Stimulated activated CD8-positive, alpha-beta memory T cell treated with anti-CD3 and anti-CD28 coated beads, Interleukin-4, amount 100 ng/mL, for 4 hours (primary cell): ENCODE results near the gene S100A2.
"Not testable (repeated sequence)": the region's sequence is repeated elsewhere in the genome, so short reads cannot be mapped to it uniquely, and the experiment has no call there.

ENCODE experiments used
- DNase-seq, 2 donors: peaks; one replicate each; pipeline ENCODE4 v3.0.0-alpha.2; 2020; ENCODE audit warnings: low read depth in 2 of 2, low spot score in 1 of 2

S100A2 gene

DNA sequence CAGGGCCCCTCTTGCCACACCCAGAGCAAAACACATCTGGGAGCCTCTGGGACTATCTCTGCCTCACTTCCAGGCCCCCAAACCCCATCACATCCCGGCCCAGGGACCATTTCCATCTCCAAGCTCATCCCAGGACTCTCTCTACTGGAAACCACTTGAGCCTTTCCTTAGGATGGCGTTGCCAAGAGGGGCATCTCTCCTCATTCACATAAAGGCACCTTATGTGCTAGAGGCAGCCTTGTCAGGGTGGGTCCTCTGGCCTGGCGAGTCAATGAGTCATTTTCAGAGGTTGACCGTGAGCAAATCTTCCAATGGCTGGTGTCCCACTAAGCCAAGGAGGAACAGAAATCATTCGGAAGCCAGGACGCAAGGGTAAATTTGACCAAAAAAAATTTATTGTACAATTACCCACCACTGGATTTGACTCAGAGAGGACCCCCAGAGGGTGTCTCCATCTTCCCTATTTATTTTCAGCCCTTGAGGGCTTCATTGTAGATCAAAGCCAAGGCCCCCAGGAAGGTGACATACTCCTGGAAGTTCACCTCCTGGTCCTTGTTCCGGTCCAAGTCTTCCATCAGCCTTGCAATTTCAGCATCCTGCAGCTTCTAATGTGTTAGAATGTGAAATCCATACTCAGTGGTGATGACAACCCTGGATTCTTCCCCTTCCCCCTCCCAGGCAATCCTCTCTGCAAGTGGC is 31.3 kb downstream of the S100A2 start:
- no peak for DNase-seq

GRCh38 chr1:153533689-153534201 is 31.9 kb downstream of the S100A2 start:
- DNase-seq = no peak

GRCh38 chr1:153532769-153533599 is 32.7 kb downstream of the S100A2 start:
- DNase-seq = peak; percentile 27 to 58

GRCh38 chr1:153532181-153532580 is 33.5 kb downstream of the S100A2 start:
- no peak for DNase-seq

DNA sequence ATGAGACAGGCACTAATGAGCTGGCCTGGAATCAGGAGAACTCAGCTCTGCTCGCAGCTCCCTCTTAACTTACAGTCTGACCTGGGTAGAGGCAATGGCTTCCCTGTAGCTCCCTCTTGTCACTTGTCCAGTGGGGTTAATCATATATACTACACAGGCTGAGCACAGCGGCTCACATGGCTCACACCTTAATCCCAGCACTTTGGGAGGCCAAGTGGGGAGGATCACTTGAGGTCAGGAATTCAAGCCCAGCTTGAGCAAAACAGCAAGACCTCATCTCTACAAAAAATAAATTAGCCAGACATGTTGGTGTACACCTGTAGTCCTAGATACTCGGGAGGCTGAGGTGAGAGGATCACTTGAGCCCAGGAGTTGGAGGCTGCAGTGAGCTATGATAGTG is 34.0 kb downstream of the S100A2 start:
- no peak for DNase-seq

GRCh38 chr1:153527683-153528040 is 38.0 kb downstream of the S100A2 start:
- DNase-seq = no peak

GRCh38 chr1:153527023-153527682 is 38.5 kb downstream of the S100A2 start:
- no peak for DNase-seq

DNA sequence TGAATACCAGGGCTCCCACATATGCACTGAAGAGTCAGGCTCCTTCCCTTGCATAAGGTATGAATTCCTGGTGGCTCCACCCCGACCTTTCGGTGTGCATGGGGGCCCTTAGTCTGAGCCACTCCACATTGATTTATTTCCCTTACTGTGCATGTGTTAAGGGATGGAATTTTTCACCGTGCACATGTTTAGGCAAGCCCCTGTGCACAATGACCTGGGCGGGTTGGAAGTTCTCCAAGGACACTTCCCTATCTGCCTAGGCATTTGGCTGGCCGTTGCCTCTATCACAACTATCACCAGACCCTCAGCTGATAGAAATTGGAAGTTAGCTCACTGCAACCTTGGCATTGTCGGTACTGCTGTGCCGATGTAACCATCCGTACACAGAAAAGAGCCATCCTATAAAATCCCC is 39.5 kb downstream of the S100A2 start:
- DNase-seq = no peak

- no peak for DNase-seq
Observed at GRCh38 chr1:153525088-153525728, 40.4 kb downstream of the S100A2 start.

GRCh38 chr1:153522353-153523048 is 43.1 kb downstream of the S100A2 start:
- DNase-seq = not testable (repeated sequence)

DNA sequence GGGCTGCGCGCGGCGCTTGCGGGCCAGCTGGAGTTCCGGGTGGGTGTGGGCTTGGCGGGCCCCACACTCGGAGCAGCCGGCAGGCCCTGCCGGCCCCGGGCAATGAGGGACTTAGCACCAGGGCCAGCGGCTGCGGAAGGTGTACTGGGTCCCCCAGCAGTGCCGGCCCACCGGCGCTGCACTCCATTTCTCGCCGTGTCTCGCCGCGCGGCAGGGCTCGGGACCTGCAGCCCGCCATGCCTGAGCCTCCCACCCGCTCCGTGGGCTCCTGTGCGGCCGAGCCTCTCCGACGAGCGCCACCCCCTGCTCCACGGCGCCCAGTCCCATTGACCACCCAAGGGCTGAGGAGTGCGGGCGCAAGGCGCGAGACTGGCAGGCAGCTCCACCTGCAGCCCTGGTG is 43.8 kb downstream of the S100A2 start:
- DNase-seq = not testable (repeated sequence)

DNA sequence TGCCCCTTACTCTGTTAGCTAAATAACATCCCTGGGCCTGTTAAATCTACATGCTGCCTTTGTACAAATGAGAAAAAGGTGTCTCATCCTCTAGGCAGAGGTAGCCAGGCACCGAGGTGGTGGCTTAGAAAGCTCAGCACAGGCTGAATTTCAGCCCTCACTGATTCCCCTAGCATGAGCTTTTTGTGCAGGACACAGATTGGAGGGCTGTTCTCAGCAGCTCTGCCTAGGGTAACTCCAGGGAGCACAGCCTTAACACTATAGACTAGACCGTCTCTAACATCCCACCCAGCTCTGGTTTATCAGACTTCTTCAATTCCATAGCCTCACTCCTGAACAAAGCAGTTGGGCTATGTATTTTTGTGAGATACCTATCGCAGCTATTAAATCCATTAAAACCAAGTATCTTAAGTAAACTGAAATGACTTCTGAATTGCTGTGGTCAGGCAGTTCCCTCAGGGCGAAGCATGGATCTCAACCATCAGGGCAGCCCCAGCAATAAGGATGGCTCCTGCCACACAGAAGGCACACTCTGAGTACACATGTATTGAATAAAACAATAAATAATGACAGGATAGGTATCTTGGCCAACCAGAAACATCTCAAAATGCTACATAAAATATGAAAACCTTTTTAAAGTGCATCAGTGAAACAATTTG is 44.7 kb downstream of the S100A2 start:
- no peak for DNase-seq

DNA sequence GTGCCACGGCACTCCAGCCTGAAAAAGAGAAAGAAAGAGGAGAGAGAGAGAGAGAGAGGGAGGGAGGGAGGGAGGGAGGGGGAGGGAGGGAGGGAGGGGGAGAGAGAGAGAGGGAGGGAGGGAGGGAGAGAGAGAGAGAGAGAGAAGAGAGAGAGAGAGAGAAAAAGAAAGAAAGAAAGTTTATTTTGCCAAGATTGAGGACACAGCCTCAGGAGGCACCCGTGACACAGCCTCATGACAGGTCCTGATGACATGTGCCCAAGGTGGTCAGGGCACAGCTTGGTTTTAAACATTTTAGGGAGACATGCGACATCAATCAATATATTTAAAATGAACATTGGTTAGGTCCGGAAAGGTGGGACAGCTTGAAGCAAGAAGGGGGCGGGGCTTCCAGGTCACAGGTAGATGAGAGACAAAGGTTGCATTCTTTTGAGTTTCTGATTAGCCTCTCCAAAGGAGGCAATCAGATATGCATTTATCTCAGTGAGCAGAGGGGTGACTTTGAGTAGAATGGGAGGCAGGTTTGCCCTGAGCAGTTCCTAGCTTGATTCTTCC is 45.4 kb downstream of the S100A2 start:
- not testable (repeated sequence) for DNase-seq

DNA sequence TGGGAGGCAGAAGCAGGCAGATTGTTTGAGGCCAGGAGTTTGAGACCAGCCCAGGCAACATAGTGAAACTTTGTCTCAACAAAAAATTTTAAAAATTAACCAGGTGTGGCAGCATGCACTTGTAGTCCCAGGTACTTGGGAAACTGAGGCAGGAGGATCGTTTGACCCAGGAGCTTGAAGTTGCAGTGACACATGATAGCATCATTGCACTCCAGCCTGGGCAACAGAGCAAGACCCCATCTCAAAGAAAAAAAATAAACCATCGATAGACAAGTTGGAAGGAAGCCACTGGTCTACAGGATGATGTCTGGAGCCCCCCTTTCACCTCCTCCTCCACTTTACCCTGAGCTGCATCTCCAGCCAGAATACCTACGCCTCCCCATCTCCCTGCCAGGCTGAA is 46.4 kb downstream of the S100A2 start:
- no peak for DNase-seq

DNA sequence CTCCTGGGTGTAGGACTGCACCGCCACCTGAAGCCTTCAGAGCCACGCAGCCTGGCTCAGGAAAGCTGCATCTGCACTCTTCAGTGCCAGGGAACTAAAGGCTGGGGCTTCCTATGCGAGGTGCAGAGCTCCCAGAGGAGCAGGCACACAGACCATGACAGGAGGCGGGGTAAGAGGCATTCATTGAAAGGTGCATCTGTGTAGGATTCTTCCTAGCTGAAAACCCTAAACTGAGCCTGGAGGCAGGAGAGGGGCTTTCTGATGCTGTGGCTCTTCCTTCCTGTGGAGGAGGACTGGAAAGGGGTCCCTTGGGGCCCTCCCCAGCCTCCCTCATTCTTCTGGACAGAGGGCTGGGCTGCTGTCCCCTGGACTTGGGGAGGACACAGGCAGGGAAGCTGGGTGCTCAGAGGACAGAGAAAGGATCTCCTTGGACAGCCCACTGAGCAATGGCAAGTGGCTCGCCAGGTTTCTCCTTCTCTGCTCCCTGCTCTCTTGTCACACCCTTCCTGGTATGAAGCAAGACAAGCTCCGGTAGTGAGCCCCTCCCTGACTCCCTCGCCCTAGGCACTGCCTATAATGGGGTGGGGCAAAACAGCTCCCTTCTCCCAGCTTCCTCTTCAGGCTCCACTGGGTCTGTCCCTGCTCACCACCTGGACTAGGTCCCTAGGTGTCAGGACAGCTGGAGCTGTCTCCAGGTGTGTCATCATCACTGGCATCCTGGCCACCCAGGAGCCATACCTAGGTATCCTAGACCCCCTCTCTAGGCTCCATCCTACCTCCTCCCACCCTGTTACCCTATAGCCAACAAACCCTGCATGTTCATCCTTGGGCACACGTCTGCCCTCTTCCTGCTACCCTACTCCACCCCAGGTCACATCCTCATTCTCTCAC is 49.9 kb downstream of the S100A2 start:
- DNase-seq = no peak

DNA sequence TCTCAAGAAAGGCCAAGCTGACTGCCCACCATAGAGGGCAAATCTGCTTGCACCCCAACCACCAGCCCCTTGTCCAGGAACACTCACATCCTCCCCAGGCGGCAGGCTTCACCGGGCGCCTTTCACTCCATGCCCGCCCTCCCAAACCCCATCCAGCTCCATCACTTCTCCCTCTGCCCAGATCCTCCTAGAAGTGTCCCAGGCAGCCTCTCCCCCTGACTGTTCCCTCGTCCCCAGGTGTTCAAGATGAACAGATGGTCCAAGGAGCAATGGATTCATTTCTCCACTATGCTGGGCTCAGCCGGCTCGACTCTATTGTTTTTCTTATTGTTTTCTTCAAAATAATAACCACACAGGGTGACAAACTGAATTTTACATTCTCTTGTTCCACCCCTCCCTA is 52.0 kb downstream of the S100A2 start:
- no peak for DNase-seq

DNA sequence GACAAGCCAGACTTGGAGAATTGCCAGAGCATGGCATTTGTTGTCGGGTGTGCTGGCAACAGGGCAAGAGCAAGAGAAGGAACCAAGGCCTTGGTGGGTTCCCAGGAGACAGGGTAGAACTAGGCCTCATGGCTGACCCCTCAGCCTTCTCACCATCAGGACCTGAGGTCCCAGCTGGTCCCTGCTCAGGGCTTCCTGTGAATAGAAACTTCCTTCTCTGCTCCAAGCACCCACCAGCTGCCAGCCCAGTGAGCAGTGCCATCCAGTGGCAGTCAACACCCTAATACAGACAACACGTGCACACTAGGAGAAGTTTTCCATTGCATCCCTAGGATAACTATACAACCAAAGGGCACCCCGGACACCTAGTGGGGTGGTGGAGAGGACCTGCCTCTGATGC is 52.6 kb downstream of the S100A2 start:
- DNase-seq = no peak
